Measurements from ENCODE around the gene PGGHG.
"Not testable (repeated sequence)": the region's sequence is repeated elsewhere in the genome, so short reads cannot be mapped to it uniquely, and the experiment has no call there.

Gene PGGHG

DNA sequence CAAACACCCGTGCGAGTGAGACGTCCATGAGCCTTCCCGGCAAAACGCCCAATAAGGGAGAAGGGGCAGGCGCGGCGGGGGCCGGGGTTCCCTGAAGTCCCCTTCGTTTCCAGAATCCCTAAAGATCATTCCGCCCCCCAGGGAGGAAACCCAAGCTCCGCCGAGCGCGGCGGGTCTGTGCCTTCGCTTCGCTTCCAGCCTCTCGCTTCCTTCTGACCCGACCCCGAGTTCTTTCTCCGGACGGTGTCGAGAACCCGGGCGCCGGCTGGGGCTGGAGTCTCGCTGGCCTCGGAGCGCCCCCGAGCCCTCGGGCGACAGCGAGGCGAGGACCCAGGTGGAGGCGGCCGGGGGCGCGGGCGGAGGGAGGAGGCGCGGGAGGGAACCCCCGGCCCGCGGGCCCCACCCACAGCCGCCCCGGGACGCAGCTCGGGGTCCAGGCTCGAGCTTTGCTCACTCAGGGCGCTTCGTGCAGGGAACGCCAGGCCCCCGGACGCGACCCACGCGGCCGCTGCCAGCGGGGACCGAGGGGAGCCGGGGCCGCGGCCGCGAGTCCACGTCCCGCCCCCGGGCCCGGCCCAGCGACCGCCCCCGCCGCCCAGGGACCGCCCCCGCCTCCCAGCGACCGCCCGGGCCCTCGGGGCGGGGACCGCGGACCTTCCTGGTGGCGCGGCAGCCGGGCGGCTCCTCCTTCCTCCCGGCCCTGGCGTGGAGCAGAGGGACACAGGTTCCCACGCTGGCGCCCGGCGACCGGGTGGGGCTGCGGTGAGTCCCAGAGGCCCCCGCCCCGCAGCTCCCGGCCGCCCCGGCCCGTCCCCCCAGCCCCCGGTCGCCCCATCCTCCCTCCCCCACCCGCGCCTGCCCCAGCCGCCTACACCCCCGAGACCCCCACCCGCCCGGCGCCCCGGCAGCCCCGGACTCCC is at the start of gene PGGHG:
TSS of gene PGGHG (plus strand) at position 649 of the 920 bp plus-strand sequence. CDS start 691 bp downstream, outside the sequence.
- DNase-seq (ENCODE audit: low read depth in 2 of 2): no peak

DNA sequence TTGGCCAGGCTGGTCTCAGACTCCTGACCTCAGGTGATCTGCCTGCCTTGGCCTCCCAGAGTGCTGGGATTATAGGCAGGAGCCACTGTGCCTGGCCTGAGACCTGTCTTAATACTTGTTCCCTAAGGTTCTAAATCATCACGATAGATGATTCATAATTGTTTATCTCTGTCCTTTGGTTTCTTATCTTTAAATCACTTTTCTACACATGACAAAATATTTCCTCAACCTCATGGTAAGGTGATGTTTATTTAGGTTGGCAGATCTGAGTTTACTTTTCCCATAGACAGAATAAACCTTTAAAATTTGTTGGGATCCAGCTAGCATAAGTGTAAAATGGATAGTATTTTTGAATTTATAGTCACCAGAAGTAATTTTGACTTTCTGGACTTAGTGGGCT is 48.6 kb upstream of the PGGHG start:
- DNase-seq (ENCODE audit: low read depth in 2 of 2): no peak

DNA sequence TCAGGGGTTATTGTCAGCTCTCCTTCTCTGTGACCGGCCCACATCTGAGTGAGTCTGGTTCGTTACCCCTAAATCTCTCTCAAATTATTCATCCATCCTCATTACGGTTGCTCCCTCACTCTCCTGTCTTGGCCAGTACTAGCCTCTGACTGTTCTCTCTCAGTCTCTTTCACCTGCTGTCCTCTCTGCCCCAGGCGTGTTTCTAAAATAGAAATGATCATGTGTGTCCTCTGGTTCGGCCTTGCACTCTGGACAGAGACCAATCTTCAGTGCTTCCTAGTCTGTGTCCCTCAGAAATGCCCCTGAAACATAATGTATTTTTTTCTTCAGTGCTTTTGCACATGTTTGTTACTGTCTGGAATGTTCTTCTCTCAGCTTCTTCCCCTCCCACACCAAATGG is 47.3 kb upstream of the PGGHG start:
- no peak for DNase-seq (ENCODE audit: low read depth in 2 of 2)

DNA sequence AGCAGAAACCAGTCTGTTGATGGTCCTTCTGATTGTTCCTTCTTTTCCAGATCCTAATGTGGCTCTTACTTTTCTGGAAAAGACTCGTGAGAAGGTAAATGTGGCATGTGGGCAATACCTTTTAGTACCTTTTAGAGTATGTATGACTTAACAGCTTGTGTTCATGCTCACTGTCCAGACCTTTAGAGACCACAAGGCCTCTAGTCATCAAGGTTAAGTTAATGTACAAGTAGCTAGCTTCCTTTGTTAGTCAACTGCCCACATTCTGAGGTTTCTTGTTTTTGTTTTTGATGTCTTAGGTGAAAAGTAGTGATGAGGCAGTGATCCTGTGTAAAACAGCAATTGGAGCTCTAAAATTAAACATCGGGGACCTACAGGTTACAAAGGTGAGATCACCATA is 44.5 kb upstream of the PGGHG start:
- no peak for DNase-seq (ENCODE audit: low read depth in 2 of 2)

DNA sequence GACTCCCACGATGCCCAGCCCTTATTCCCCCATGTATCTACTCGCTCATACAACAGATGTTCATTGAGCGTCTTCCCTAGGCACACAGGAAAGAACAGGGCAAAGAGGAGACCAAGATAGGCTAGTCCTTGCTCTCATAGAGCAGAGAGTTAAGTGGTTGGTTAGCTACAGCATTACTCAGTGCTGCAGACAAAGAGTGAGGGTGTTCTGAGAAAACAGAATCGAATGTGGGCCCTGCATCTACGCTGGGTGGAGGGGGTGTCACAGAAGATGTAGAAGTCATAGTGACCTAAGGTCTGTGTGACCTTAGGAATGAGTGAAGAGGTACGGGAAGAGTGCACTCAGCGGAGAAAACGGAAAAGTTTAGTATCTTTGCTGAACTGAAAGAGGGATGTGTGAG is 39.9 kb upstream of the PGGHG start:
- no peak for DNase-seq (ENCODE audit: low read depth in 2 of 2)

DNA sequence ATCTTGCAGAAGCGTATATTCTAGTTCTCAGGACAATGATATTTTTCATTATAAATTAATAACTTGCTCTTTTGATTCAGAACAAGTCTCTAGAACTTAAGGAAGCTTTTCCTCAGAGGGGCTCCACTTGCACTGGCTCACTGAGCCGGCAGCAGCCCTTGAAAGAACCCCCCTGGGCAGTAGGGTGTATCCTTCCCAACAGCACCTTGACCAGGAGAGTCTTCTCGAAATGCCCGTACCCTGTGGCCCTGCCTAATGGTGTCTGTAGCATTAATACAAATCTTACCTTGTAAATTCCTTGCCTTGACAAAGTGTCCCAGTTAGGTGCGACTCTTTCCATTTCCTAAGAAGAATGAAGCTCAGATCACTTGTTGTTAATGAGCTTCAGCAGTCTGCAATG is 38.7 kb upstream of the PGGHG start:
- no peak for DNase-seq (ENCODE audit: low read depth in 2 of 2)

DNA sequence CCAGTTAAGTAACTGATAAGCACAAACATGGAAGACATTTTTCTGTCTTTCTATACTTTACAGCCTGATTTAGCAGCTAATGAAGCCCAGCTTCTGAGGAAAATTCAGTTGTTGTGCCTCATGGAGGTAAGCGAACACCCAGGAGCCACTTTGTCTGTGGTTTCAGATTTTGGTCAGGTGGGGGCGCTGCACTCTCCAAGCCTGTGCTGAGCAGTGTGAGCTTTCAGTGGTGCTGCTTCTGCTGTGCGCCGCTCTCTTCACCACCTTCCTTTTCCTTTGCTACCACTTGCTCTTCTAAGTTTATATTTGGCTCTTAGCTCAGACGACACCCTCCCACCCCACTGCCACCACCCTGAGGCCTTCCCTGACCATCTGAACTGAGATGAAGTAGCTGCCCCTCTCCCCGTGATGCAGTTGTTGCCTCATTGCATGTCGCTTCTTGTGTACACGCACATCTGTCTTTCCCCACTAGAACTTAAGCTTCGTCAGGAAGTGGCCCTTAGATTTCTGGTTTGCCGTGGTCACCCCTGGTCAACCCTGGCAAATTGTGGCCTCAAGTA is 38.1 kb upstream of the PGGHG start:
- peak; percentile 49 to 56 for DNase-seq (ENCODE audit: low read depth in 2 of 2)

DNA sequence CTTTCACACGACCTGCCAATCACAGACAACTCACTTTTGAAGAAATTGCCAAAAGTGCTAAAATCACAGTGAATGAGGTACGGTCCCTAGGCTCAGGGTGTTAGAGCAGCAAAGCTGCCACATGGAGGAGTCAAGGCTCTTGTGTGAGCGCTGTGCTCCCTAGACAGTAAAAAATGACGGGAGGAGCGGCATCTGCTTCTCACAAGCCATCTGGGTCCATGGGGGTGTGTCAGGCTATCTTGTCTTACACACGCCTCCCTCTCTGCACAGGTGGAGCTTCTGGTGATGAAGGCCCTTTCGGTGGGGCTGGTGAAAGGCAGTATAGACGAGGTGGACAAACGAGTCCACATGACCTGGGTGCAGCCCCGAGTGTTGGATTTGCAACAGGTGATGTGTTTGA is 37.4 kb upstream of the PGGHG start:
- no peak for DNase-seq (ENCODE audit: low read depth in 2 of 2)

DNA sequence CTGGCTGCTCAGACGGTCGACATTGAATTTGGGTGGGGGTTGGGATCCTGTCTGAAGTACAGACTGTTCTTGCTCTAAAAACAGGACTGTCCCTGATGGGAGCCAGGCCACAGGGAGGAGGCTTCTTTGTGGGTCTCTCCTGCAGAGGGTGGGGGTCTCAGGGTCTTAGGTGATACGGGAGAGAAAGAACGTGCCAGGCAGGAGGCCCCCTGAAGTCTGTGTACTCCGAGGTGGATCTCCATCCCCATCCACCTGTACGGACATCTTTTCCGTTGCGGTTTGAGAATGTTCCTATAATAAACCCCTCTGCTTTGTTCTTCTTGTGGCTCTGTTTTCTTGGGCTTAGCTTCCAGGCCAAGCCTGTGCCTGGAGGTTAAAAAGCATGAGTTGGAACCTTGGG is 36.3 kb upstream of the PGGHG start:
- no peak for DNase-seq (ENCODE audit: low read depth in 2 of 2)

DNA sequence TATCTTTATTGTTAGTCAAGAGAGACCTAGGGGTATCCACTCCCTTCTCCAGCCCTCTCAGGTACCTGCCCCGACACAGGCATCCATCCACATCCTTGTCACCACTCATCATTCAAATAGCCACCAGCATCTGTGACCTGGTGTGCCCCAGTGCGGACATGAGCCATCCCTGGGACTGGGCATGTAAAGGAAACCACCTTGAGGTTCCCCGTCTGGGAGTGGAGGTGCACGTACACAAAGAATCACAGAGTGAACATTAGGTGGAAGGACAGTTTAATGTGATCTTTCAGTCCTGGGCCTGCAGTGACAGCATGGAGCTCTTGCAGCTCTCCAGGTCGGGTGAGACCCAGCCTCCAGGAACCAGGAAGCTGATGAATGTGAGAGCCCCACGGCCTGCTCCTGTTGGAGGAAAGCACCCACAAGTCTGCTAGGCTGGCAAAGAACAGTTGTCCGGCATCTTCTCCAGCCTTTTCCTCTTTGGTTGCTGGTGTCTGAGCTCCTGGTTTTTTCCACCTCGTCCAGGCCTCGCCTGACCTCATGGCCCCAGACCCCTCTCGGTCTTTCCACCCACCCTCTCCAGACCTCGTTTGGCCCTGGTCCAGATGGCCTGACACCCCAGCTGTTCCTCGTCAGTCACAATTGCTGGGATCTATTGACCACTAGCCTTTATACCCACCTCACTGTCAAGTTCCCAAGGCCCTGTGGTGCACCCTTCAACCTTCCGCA is 35.6 kb upstream of the PGGHG start:
- no peak for DNase-seq (ENCODE audit: low read depth in 2 of 2)

DNA sequence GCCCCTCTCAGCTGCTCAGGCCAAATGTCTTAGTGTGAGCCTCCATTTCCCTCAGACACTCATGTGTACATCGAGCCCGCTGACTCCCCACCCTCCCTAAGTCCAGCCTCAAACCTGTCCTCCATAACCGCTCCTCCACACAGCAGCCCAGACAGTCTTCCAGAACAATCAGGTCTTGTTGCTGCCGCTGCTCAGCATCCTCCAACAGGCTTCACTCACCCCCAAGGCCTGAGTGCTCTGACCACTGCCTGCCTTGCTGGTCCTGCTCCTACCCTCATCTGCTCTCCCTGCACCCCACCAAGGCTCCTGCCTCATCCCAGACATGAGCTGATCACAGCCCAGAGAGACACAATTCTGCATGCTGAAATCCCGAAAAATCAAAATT is 35.0 kb upstream of the PGGHG start:
- no peak for DNase-seq (ENCODE audit: low read depth in 2 of 2)

DNA sequence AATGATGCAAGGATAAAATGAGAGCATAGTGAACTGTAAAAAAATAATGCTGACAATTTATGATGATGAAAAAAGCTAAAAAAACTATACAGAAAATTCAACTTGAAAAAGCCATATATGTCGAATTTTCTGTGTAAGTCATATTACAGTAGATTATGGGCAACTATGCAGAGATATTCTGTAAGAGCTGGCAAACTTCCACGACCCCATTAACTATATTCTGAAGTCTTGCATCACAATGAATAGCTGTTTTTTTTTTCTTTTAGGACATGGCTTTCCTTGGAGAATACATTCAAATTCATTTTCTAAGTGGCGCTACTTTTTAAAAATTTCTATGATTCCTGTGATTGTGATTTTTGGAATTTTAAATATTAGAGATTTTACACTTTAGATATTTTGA is 33.8 kb upstream of the PGGHG start:
- DNase-seq (ENCODE audit: low read depth in 2 of 2): no peak

DNA sequence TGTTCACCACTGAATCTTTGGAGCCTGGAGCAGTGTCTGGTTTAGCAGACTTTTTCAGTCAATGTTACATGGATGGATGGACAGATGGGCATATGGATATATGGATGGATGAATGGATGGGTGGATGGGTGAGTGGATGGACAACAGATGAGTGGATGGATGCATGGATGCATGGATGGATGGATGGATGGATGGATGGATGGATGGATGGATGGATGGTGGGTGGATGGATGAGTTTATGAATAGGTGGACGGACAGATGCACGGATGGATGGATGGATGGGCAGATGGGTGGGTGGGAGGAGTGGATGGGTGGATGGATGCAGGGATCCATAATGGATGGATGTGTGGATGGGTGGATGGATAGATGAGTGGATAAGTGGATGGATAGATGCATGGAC is 33.1 kb upstream of the PGGHG start:
- DNase-seq (ENCODE audit: low read depth in 2 of 2): no peak

DNA sequence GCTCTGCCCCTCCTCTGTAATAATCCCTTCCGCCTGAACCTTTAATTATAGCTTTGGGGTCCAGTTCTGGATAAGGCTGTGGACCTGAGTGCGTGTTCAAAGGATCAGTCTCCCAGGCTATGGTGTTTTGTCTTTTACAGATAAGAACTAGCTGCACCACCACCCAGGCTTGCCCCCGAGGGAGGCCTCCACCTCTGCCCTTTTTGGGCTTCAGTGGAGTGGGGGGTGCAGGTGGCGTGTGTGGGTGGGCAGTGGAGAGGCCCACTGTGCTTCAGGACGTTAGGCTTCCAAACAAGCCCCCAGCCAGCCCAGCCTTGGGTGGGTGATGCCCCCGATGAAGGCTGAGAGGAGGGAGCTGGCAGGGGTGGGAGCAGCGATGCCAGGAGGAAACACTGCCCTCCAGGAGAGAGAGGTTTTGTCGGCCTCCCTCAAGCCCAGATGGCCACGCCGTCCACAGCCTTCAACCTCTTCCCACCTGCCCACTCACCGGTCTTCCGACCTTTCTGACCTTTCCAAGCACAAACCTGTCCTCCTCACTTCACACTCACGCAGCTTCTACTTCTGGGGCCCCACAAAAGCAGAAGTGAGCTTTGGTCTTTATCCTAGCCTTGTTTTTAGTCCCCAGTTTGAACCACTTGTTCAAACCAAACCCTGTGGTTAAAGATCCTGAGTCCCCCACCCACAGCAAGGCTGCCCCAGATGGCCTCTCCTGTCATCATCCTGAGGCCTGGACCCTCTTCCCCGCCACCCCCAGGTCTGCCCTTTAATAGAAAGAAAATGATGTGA is 31.8 kb upstream of the PGGHG start:
- DNase-seq (ENCODE audit: low read depth in 2 of 2): no peak

DNA sequence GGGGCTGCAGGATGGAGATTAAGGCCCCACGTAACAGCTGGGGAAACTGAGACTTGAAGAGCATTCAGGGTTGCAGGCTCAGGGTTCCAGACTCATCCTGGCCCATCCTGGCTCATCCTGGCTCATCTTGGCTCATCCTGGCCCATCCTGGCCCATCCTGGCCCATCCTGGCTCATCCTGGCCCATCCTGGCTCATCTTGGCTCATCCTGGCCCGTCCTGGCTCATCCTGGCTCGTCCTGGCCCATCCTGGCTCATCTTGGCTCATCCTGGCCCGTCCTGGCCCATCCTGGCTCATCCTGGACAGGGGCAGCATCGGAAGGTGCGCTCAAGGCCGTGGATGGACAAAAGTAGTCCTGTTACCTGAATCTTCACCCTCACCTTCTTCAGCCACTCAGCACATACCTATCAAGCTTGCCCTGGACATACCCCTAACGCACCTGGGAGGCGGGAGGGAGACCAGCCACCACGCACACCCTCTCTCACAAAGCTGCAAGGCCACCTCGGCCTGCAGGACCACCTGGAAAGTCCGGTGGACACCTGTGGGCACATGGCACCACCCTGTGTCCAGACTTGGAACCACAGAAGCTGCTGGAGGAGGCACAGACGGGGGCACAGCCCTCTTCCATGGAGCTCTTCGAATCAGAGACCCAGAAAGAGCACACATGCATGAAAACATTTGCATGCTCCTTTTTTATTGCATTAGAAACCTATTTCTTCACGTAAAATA is 31.0 kb upstream of the PGGHG start:
- DNase-seq (ENCODE audit: low read depth in 2 of 2): no peak

DNA sequence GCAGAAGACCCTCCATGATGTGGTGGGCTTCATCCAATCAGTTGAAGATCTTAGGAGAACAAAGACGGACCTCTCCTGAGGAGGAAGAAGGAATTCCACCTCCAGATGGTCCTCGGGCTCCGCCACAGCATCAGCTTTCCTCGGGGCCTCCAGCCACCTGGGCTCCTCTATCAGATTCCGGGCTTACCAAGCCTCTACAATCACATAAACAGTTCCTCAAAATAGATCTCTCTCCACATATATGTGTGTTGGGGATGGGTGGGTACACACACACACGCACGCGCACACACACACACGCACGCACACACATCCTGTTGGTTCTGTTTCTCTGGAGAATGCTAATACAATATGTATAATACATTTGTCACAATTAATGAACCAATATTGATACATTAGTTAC is 29.5 kb upstream of the PGGHG start:
- DNase-seq (ENCODE audit: low read depth in 2 of 2): no peak

DNA sequence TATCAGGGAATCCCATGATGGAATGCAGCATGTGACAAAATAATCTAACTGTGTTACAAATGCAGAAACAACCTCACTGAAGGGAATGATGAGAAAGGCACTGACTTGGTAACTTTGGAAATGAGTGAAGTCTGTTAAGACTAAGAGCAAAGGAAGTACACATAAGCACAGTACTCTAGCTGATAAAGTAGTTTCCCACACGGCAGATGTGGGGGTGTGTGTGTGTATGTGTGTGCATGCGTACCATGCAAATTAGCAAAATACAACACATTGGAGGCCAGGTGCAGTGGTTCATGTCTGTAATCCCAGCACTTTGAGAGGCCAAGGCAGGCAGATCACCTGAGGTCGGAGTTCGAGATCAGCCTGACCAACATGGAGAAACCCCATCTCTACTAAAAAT is 27.3 kb upstream of the PGGHG start:
- DNase-seq (ENCODE audit: low read depth in 2 of 2): no peak

DNA sequence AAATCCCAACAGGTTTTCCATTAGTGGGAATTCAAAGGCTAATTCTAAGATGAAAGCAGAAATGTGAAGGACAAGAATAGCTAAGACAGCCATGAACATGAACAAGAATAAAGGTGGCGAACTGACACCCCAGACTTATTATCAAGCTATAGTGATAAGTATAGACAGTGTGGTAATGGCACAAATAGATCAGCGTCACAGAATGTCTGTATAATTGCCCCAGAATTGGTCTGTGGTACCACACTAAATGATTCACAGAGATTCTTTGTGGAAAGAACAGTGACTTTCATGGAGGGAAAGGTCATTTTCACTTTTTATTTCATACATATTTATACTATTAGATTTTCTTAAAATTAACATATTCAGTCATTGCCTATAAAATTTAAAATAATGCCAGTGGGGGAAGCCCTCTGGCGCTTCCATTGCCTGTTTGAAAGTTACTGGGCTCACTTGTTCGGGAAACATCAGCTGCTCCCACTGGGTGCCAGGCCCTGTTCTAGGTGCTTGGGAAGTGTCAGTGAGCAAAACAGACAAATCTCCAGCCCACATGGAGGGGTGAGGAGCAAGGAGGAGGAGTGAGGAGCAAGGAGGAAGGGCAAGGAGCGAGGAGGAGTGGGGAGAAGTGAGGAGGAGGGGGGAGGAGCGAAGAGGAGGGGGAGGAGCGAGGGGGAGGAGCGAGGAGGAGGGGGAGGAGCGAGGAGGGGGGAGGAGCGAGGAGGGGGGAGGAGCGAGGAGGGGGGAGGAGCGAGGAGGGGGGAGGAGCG is 22.1 kb upstream of the PGGHG start:
- DNase-seq (ENCODE audit: low read depth in 2 of 2): no peak

DNA sequence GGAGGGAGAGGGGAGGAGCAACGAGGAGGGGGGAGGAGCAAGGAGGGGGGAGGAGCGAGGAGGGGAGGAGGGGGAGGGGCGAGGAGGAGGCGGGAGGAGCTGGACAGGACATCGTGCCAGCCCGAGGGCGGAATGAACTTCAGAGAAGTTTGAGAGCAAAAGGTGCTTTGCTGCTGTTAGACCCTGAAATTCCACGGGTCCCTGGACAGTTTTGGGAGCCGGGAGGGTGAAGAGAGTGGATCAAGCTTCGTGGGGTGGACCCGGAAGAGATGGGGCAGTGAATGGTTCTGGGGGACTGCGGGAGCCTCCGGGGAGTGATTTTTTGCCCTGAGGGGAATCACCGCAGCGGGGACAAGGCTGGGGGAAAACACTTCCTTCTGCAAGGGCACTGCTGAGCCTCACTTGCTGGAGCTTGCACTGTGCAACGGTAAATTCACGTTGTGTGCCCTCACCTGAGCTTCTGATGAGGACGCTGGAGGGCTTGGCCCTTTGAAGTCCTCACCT is 21.4 kb upstream of the PGGHG start:
- DNase-seq (ENCODE audit: low read depth in 2 of 2): no peak

DNA sequence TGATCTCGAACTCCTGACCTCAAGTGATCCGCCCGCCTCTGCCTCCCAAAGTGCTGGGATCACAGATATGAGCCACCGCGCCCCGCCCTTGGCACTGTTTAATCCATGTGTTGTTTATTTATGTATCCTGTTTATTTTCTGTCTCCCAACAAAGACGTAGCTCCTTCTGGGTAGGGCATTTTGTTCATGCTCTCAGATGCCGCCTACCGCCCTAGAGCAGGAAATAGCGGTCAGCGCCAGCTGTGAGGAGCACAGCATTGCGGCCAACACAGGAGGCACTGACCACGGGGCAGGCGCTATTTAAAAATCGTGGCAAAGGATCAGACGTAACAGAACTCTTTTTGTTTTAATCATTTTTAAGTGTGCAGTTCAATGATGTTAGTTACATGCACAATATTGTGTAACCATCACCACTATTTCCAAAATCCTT is 20.2 kb upstream of the PGGHG start:
- DNase-seq (ENCODE audit: low read depth in 2 of 2): not testable (repeated sequence)
